Fibroblast of lung (primary cell): Measurements from ENCODE around the gene C1QTNF5.

Experiments used
- EZH2 ChIP-seq: IDR thresholded peaks from 2 replicates; pipeline ENCODE4 v1.5.1; 2012; ENCODE audit warnings: low read length, control low read depth, mild to moderate bottlenecking; ENCODE audit errors: missing control alignments
- TF ChIP-seq, protein P1 (sequence below), 2 donors: IDR thresholded peaks in 1 of 2; conservative IDR thresholded peaks in 1 of 2; 1 replicate in 1 of 2; 2 replicates in 1 of 2; pipeline ENCODE4 v1.5.1; 2011 to 2012; ENCODE audit warnings: low read length in 2 of 2, control low read depth in 1 of 2, inconsistent platforms in 1 of 2, low read depth in 1 of 2, mild to moderate bottlenecking in 1 of 2

DNA sequence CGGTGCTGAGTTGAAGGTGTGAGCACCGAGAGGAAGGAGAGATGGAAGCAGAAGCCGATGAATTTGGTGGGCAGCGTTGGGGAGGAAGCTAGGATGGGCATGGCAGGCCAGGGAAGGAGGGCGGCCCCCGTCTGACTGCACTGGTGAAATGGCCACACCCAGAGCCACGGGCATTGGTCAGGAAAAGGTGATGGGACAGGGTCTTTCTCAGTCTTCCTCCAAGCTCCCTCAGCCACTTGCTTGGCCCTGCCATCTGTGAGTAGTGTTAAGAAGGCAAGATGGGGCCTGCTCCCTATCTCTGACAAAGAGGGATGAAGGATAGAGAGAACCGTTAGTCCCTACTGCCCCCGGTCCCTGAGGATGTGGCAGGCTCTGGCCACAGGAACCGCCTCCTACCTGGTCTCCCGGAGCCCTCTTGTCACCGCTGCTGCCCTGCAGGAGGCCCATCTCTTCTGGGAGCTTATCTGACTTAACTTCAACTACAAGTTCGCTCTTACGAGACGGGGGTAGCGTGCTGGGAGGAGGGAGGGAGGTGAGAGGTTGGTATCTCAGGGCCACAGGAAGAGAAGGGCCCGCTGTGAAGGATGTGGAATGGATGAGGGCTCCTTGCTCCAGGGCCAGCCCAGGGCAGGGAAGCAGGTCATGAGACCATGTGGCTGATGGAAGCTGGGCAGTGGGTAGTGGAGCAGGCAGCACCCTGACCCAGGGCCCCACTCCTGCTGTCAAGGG is 30.6 kb downstream of the C1QTNF5 start:
- TF ChIP-seq, protein P1, sequence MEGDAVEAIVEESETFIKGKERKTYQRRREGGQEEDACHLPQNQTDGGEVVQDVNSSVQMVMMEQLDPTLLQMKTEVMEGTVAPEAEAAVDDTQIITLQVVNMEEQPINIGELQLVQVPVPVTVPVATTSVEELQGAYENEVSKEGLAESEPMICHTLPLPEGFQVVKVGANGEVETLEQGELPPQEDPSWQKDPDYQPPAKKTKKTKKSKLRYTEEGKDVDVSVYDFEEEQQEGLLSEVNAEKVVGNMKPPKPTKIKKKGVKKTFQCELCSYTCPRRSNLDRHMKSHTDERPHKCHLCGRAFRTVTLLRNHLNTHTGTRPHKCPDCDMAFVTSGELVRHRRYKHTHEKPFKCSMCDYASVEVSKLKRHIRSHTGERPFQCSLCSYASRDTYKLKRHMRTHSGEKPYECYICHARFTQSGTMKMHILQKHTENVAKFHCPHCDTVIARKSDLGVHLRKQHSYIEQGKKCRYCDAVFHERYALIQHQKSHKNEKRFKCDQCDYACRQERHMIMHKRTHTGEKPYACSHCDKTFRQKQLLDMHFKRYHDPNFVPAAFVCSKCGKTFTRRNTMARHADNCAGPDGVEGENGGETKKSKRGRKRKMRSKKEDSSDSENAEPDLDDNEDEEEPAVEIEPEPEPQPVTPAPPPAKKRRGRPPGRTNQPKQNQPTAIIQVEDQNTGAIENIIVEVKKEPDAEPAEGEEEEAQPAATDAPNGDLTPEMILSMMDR (conservative IDR thresholded peaks at IDR 0.05 in 1 of 2, IDR thresholded peaks at IDR 0.05 in 1 of 2; ENCODE audit: low read depth in 1 of 2, low read length in 2 of 2): no peak
- no peak for TF ChIP-seq EZH2
